ENCODE data around the gene SLC27A1.

DNA sequence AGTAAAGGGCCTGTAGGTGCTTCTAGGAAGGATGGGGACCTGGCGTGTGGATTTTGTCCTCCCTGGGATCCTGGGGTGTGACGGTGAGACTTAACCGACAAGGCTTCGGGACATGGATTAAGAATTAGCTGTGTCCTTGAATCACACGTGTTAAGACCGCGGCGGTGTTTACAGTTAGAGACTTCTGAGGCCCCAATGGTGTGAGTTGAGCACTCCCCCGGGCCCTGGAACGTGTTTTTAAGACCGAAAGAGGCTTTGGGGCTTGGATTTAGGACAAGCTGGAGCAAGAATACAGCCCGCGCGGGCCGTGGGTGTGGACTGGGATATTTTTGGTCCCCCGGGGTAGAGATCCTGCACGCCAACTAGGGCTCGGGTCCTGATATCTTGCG, 1.2 kb upstream of the SLC27A1 start:
- TF ChIP-seq, protein P1, sequence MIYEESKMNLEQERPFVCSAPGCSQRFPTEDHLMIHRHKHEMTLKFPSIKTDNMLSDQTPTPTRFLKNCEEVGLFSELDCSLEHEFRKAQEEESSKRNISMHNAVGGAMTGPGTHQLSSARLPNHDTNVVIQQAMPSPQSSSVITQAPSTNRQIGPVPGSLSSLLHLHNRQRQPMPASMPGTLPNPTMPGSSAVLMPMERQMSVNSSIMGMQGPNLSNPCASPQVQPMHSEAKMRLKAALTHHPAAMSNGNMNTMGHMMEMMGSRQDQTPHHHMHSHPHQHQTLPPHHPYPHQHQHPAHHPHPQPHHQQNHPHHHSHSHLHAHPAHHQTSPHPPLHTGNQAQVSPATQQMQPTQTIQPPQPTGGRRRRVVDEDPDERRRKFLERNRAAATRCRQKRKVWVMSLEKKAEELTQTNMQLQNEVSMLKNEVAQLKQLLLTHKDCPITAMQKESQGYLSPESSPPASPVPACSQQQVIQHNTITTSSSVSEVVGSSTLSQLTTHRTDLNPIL (CRISPR knock-in tag; IDR thresholded peaks at IDR 0.05; ENCODE audit: low read depth), result no peak
- TF ChIP-seq ZFP30 (CRISPR knock-in tag; IDR thresholded peaks at IDR 0.05), result no peak
- TF ChIP-seq, protein P2, sequence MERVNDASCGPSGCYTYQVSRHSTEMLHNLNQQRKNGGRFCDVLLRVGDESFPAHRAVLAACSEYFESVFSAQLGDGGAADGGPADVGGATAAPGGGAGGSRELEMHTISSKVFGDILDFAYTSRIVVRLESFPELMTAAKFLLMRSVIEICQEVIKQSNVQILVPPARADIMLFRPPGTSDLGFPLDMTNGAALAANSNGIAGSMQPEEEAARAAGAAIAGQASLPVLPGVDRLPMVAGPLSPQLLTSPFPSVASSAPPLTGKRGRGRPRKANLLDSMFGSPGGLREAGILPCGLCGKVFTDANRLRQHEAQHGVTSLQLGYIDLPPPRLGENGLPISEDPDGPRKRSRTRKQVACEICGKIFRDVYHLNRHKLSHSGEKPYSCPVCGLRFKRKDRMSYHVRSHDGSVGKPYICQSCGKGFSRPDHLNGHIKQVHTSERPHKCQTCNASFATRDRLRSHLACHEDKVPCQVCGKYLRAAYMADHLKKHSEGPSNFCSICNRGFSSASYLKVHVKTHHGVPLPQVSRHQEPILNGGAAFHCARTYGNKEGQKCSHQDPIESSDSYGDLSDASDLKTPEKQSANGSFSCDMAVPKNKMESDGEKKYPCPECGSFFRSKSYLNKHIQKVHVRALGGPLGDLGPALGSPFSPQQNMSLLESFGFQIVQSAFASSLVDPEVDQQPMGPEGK (CRISPR knock-in tag; IDR thresholded peaks at IDR 0.05; ENCODE audit: borderline replicate concordance), result no peak
- no peak for TF ChIP-seq RARB (CRISPR knock-in tag; IDR thresholded peaks at IDR 0.05)
- TF ChIP-seq ZNF8 (CRISPR knock-in tag; IDR thresholded peaks at IDR 0.05), result no peak
- TF ChIP-seq ZC3H10 (CRISPR knock-in tag; IDR thresholded peaks at IDR 0.05), result no peak
- TF ChIP-seq ZNF565 (CRISPR knock-in tag; conservative IDR thresholded peaks at IDR 0.05; ENCODE audit: low read depth), result no peak
- no peak for TF ChIP-seq TCF4 (CRISPR knock-in tag; IDR thresholded peaks at IDR 0.05; ENCODE audit: borderline replicate concordance)
- no peak for TF ChIP-seq TOX (CRISPR knock-in tag; IDR thresholded peaks at IDR 0.05; ENCODE audit: borderline replicate concordance)
- TF ChIP-seq ZFP3 (CRISPR knock-in tag; IDR thresholded peaks at IDR 0.05), result no peak
- TF ChIP-seq, protein P3, sequence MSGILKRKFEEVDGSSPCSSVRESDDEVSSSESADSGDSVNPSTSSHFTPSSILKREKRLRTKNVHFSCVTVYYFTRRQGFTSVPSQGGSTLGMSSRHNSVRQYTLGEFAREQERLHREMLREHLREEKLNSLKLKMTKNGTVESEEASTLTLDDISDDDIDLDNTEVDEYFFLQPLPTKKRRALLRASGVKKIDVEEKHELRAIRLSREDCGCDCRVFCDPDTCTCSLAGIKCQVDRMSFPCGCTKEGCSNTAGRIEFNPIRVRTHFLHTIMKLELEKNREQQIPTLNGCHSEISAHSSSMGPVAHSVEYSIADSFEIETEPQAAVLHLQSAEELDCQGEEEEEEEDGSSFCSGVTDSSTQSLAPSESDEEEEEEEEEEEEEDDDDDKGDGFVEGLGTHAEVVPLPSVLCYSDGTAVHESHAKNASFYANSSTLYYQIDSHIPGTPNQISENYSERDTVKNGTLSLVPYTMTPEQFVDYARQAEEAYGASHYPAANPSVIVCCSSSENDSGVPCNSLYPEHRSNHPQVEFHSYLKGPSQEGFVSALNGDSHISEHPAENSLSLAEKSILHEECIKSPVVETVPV (CRISPR knock-in tag; IDR thresholded peaks at IDR 0.05), result no peak
- TF ChIP-seq ISL1 (CRISPR knock-in tag; IDR thresholded peaks at IDR 0.05), result no peak
- TF ChIP-seq, protein P4, sequence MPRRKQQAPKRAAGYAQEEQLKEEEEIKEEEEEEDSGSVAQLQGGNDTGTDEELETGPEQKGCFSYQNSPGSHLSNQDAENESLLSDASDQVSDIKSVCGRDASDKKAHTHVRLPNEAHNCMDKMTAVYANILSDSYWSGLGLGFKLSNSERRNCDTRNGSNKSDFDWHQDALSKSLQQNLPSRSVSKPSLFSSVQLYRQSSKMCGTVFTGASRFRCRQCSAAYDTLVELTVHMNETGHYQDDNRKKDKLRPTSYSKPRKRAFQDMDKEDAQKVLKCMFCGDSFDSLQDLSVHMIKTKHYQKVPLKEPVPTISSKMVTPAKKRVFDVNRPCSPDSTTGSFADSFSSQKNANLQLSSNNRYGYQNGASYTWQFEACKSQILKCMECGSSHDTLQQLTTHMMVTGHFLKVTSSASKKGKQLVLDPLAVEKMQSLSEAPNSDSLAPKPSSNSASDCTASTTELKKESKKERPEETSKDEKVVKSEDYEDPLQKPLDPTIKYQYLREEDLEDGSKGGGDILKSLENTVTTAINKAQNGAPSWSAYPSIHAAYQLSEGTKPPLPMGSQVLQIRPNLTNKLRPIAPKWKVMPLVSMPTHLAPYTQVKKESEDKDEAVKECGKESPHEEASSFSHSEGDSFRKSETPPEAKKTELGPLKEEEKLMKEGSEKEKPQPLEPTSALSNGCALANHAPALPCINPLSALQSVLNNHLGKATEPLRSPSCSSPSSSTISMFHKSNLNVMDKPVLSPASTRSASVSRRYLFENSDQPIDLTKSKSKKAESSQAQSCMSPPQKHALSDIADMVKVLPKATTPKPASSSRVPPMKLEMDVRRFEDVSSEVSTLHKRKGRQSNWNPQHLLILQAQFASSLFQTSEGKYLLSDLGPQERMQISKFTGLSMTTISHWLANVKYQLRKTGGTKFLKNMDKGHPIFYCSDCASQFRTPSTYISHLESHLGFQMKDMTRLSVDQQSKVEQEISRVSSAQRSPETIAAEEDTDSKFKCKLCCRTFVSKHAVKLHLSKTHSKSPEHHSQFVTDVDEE (CRISPR knock-in tag; IDR thresholded peaks at IDR 0.05), result no peak
- TF ChIP-seq BACH2 (CRISPR knock-in tag; IDR thresholded peaks at IDR 0.05; ENCODE audit: borderline replicate concordance), result no peak
